HG02678 (cell line): ENCODE results near the gene CHCHD5.
"Not testable (repeated sequence)": the region's sequence is repeated elsewhere in the genome, so short reads cannot be mapped to it uniquely, and the experiment has no call there.

Experiments used
- ATAC-seq: cut with Tn5 transposase; IDR thresholded peaks from one replicate; pipeline ENCODE4 v1.9.1; 2021; ENCODE audit warnings: mild to moderate bottlenecking, moderate library complexity; ENCODE audit not compliant: unreplicated experiment

The CHCHD5 gene

GRCh38 chr2:112584134-112584890 is at the start of gene CHCHD5:
Gene CHCHD5, plus strand, starts transcription at chr2:112584609. Its CDS starts 39 bp downstream, at chr2:112584648.
- ATAC-seq = peak; percentile 88

GRCh38 chr2:112534826-112535225 is 49.6 kb upstream of the CHCHD5 start:
- no peak for ATAC-seq

GRCh38 chr2:112536665-112537064 is 47.7 kb upstream of the CHCHD5 start:
- ATAC-seq = not testable (repeated sequence)

GRCh38 chr2:112539306-112539705 is 45.1 kb upstream of the CHCHD5 start:
- ATAC-seq = no peak

GRCh38 chr2:112540906-112541305 is 43.5 kb upstream of the CHCHD5 start:
- no peak for ATAC-seq

GRCh38 chr2:112541315-112542122 is 42.9 kb upstream of the CHCHD5 start:
- ATAC-seq = peak; percentile 59

- peak; percentile 84 for ATAC-seq
Measured at GRCh38 chr2:112542123-112542983, 42.1 kb upstream of the CHCHD5 start, which contains the start of gene POLR1B. Gene POLR1B, plus strand, starts transcription at chr2:112542465. Its CDS starts 30 bp downstream, at chr2:112542495.

GRCh38 chr2:112542984-112543661 is 41.3 kb upstream of the CHCHD5 start:
- no peak for ATAC-seq

- ATAC-seq = no peak
Measured at GRCh38 chr2:112547333-112547732, 37.1 kb upstream of the CHCHD5 start.

- ATAC-seq = no peak
Measured at GRCh38 chr2:112548980-112549379, 35.4 kb upstream of the CHCHD5 start.

GRCh38 chr2:112566104-112566503 is 18.3 kb upstream of the CHCHD5 start:
- ATAC-seq = peak; percentile 59

- peak; percentile 37 for ATAC-seq
Measured at GRCh38 chr2:112566508-112566907, 17.9 kb upstream of the CHCHD5 start.

GRCh38 chr2:112572005-112572404 is 12.4 kb upstream of the CHCHD5 start:
- ATAC-seq = no peak

- no peak for ATAC-seq
Measured at GRCh38 chr2:112577756-112578155, 6.7 kb upstream of the CHCHD5 start.

- no peak for ATAC-seq
Measured at GRCh38 chr2:112579241-112579640, 5.2 kb upstream of the CHCHD5 start.

- ATAC-seq = no peak
Measured at GRCh38 chr2:112580084-112580483, 4.3 kb upstream of the CHCHD5 start.

- no peak for ATAC-seq
Measured at GRCh38 chr2:112582314-112582746, 2.1 kb upstream of the CHCHD5 start.

- no peak for ATAC-seq
Measured at GRCh38 chr2:112583497-112584133, 794 bp upstream of the CHCHD5 start.

GRCh38 chr2:112584891-112585250 is 462 bp downstream of the CHCHD5 start:
- no peak for ATAC-seq

GRCh38 chr2:112585400-112585799 is 991 bp downstream of the CHCHD5 start:
- no peak for ATAC-seq
